ENCODE measurements around the gene SPATA20.

The SPATA20 gene

GRCh38 chr17:50602836-50603235 is 55.9 kb downstream of the SPATA20 start:
- DNase-seq (ENCODE audit: low read depth), result no peak

GRCh38 chr17:50603340-50603739 is 56.4 kb downstream of the SPATA20 start:
- no peak for DNase-seq (ENCODE audit: low read depth)

GRCh38 chr17:50604513-50604912 is 57.5 kb downstream of the SPATA20 start:
- no peak for DNase-seq (ENCODE audit: low read depth)

- no peak for DNase-seq (ENCODE audit: low read depth)
These were observed 58.5 kb downstream of the SPATA20 start for GRCh38 chr17:50605429-50605828.

Measured in stromal cell of bone marrow (primary cell).